ENCODE data around the gene NFKBIZ.
A peak's percentile ranks its signal among the peaks of the same experiment; 100 is the strongest.

The NFKBIZ gene

DNA sequence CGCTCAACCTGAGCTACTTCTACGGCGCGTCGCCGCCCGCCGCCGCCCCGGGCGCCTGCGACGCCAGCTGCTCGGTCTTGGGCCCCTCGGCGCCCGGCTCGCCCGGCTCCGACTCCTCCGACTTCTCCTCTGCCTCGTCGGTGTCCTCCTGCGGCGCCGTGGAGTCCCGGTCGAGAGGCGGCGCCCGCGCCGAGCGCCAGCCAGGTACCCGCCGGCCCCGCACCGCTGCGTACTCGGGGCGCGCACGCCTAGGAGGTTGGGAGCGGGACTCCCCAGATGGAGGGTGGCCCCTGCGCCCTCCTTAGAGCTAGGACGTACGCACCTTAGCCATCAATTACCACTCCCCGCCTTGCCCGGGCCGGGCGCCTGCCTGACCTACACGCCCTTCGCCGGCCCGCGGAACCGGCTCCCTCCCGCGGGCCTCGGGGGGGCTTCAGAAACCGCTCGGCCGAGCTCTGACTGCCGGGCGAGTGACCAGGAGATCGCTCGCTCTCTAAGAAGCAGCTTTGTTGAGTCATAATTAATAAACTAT lies 466 bp downstream of the NFKBIZ start:
- Histone ChIP-seq H3K36me3 (ENCODE audit: control insufficient read depth in 5 of 5, insufficient read depth in 5 of 5, low read length in 5 of 5) (peaks cover 23 to 32% (median 31%) of the 10 kb centered on the region in 5 donors), H3K4me1 (ENCODE audit: control insufficient read depth in 5 of 5, insufficient read depth in 5 of 5, low read length in 5 of 5) (peaks cover 0 to 25% (median 18%) of the 10 kb centered on the region in 5 donors), H3K27me3 (ENCODE audit: control insufficient read depth in 5 of 5, insufficient read depth in 4 of 5, low read length in 5 of 5) (no peaks in the 10 kb centered on the region), H3K4me3 (ENCODE audit: low read depth in 1 of 5, low read length in 5 of 5) (peak overlapping the region; percentile 90 to 98 (median 96)), H3K9me3 (ENCODE audit: control insufficient read depth in 5 of 5, low read length in 5 of 5) (no peaks in the 10 kb centered on the region), H3K9ac (ENCODE audit: low read length in 5 of 5) (peak overlapping the region; percentile 83 to 99 (median 97)), H3K27ac (ENCODE audit: low read depth, low read length) (peak overlapping the region; percentile 97)

DNA sequence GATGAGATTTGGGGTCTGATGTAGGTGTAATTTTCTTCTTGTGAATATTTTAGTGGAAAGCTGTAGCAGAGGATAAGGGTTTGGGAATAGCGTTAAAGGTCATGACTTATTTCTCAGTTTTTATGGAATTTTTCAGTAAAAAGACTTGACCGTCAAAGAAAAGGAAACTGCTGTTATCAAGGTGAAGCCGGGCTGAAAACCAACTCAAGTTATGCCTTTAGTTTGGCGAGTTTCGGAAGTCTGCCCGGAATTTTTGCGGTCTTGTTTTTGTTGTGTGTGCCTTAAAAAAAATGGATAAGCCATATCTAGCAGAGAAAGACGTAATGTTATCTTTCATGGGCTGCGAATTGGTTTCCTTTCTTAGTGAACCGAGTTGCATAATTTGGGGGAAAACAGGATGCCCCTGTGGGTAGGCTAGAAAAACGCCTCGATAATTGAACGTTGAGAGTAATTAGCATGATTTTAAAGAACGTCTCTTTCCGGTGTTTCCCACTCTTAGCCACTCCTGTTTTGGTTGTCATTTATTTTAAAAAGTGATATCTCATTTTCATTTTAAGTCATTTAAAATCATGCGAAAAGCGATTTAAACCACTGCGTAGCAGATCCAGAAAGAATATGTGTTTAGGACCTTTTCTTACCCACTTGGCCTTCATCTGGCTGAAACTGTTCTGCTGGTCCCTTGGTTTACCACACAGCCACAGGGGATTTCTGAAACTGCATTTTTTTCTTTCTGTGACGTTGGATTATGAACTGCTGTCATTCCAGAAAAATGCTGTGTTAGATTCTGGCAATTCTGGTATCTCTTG lies 1.1 kb downstream of the NFKBIZ start:
- peak overlapping the region; percentile 97 for H3K27ac ChIP-seq (ENCODE audit: low read depth, low read length)
- no peaks in the 10 kb centered on the region for H3K9me3 ChIP-seq (ENCODE audit: control insufficient read depth in 5 of 5, low read length in 5 of 5)
- H3K27me3 ChIP-seq (ENCODE audit: control insufficient read depth in 5 of 5, insufficient read depth in 4 of 5, low read length in 5 of 5): no peaks in the 10 kb centered on the region
- H3K9ac ChIP-seq (ENCODE audit: low read length in 5 of 5): peak overlapping the region; percentile 83 to 99 (median 97)
- H3K4me1 ChIP-seq (ENCODE audit: control insufficient read depth in 5 of 5, insufficient read depth in 5 of 5, low read length in 5 of 5): peaks cover 0 to 25% (median 18%) of the 10 kb centered on the region in 5 donors
- peaks cover 28 to 39% (median 38%) of the 10 kb centered on the region in 5 donors for H3K36me3 ChIP-seq (ENCODE audit: control insufficient read depth in 5 of 5, insufficient read depth in 5 of 5, low read length in 5 of 5)
- H3K4me3 ChIP-seq (ENCODE audit: low read depth in 1 of 5, low read length in 5 of 5): peak overlapping the region; percentile 90 to 98 (median 96)

GRCh38 chr3:101851072-101851770 lies 1.9 kb downstream of the NFKBIZ start:
- Histone ChIP-seq H3K36me3 (ENCODE audit: control insufficient read depth in 5 of 5, insufficient read depth in 5 of 5, low read length in 5 of 5) (peaks cover 32 to 45% (median 44%) of the 10 kb centered on the region in 5 donors), H3K27ac (ENCODE audit: low read depth, low read length) (peak overlapping the region; percentile 97), H3K9me3 (ENCODE audit: control insufficient read depth in 5 of 5, low read length in 5 of 5) (no peaks in the 10 kb centered on the region), H3K4me1 (ENCODE audit: control insufficient read depth in 5 of 5, insufficient read depth in 5 of 5, low read length in 5 of 5) (peaks cover 0 to 25% (median 18%) of the 10 kb centered on the region in 5 donors), H3K4me3 (ENCODE audit: low read depth in 1 of 5, low read length in 5 of 5) (peak overlapping the region; percentile 90 to 98 (median 96)), H3K27me3 (ENCODE audit: control insufficient read depth in 5 of 5, insufficient read depth in 4 of 5, low read length in 5 of 5) (no peaks in the 10 kb centered on the region), H3K9ac (ENCODE audit: low read length in 5 of 5) (peak overlapping the region; percentile 83 to 99 (median 97))

DNA sequence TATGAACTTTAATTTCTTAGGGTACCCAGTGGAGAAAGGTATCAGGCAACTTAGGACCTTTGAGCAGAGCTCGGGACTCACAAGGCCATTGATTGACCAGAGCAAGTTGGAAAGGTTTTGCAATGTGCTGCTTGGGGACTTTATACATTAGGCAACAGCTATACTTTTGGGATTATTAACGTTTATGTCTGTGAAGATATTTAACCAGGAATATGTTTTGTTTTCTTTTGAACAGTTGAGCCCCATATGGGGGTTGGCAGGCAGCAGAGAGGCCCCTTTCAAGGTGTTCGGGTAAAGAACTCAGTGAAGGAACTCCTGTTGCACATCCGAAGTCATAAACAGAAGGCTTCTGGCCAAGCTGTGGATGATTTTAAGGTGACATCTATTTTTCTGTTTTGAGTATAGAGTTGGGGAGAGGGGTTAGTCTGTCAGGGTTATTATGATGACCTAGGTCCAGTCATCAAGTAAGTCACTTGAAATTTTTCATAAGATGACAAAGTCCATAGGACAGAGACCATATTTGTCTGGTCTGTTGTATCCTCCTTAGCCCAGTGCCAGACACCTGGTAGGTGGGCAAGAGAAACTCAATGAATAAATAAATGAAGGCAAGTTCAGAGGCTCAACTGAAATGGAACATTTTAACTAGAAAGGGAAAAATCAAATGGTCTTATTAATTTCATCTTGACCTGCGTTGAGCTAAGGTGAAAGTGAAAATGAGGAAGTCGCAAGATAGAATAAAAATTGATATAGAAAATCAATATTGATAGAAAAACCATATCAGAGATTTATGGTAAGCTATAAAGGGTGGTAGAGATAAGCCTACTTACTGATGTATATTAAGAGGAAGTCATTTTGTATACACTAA lies 2.8 kb downstream of the NFKBIZ start:
- H3K4me3 ChIP-seq (ENCODE audit: low read depth in 1 of 5, low read length in 5 of 5): peak overlapping the region; percentile 90 to 98 (median 96)
- H3K36me3 ChIP-seq (ENCODE audit: control insufficient read depth in 5 of 5, insufficient read depth in 5 of 5, low read length in 5 of 5): peaks cover 38 to 54% (median 52%) of the 10 kb centered on the region in 5 donors
- peaks cover 0 to 25% (median 18%) of the 10 kb centered on the region in 5 donors for H3K4me1 ChIP-seq (ENCODE audit: control insufficient read depth in 5 of 5, insufficient read depth in 5 of 5, low read length in 5 of 5)
- H3K27me3 ChIP-seq (ENCODE audit: control insufficient read depth in 5 of 5, insufficient read depth in 4 of 5, low read length in 5 of 5): no peaks in the 10 kb centered on the region
- H3K9me3 ChIP-seq (ENCODE audit: control insufficient read depth in 5 of 5, low read length in 5 of 5): no peaks in the 10 kb centered on the region
- H3K27ac ChIP-seq (ENCODE audit: low read depth, low read length): peak overlapping the region; percentile 97
- H3K9ac ChIP-seq (ENCODE audit: low read length in 5 of 5): peak overlapping the region; percentile 6 to 95 (median 54)

DNA sequence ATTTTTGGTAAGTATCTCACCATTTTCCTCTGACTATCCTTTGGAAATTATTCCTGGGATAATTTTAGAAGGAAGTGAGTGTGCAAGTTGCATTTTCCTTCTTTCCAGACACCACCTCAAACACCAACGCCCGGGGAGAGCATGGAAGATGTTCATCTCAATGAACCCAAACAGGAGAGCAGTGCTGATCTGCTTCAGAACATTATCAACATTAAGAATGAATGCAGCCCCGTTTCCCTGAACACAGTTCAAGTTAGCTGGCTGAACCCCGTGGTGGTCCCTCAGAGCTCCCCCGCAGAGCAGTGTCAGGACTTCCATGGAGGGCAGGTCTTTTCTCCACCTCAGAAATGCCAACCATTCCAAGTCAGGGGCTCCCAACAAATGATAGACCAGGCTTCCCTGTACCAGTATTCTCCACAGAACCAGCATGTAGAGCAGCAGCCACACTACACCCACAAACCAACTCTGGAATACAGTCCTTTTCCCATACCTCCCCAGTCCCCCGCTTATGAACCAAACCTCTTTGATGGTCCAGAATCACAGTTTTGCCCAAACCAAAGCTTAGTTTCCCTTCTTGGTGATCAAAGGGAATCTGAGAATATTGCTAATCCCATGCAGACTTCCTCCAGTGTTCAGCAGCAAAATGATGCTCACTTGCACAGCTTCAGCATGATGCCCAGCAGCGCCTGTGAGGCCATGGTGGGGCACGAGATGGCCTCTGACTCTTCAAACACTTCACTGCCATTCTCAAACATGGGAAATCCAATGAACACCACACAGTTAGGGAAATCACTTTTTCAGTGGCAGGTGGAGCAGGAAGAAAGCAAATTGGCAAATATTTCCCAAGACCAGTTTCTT lies 3.9 kb downstream of the NFKBIZ start:
- Histone ChIP-seq H3K9me3 (ENCODE audit: control insufficient read depth in 5 of 5, low read length in 5 of 5) (no peaks in the 10 kb centered on the region), H3K27ac (ENCODE audit: low read depth, low read length) (no peak overlapping the region), H3K4me1 (ENCODE audit: control insufficient read depth in 5 of 5, insufficient read depth in 5 of 5, low read length in 5 of 5) (peaks cover 0 to 26% (median 18%) of the 10 kb centered on the region in 5 donors), H3K4me3 (ENCODE audit: low read depth in 1 of 5, low read length in 5 of 5) (no peak overlapping the region), H3K36me3 (ENCODE audit: control insufficient read depth in 5 of 5, insufficient read depth in 5 of 5, low read length in 5 of 5) (peaks cover 46 to 65% (median 61%) of the 10 kb centered on the region in 5 donors), H3K9ac (ENCODE audit: low read length in 5 of 5) (peak overlapping the region in 1 of 5 donors; percentile 19), H3K27me3 (ENCODE audit: control insufficient read depth in 5 of 5, insufficient read depth in 4 of 5, low read length in 5 of 5) (no peaks in the 10 kb centered on the region)

DNA sequence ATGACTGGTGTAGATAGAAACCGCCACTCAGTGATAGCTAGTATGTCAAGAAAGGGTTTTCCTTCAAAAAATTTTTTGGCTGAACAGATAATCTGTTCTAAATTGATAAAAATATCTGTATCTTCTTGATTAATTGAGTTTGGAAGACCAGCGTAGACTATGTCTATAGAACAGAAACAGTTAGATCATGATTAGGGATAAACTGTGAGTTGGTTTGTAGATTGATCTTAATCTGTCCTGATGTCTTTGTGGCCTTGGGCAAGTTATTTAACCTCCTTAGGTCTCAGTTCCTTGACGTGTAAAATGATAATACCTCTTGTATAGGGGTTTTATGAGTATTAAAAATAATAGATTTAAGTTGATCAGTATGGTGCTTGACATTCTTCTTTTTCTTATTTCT lies 4.7 kb downstream of the NFKBIZ start:
- Histone ChIP-seq H3K9ac (ENCODE audit: low read length in 5 of 5) (no peak overlapping the region), H3K9me3 (ENCODE audit: control insufficient read depth in 5 of 5, low read length in 5 of 5) (no peaks in the 10 kb centered on the region), H3K36me3 (ENCODE audit: control insufficient read depth in 5 of 5, insufficient read depth in 5 of 5, low read length in 5 of 5) (peaks cover 54 to 73% (median 69%) of the 10 kb centered on the region in 5 donors), H3K4me3 (ENCODE audit: low read depth in 1 of 5, low read length in 5 of 5) (no peak overlapping the region), H3K4me1 (ENCODE audit: control insufficient read depth in 5 of 5, insufficient read depth in 5 of 5, low read length in 5 of 5) (peaks cover 0 to 25% (median 13%) of the 10 kb centered on the region in 5 donors), H3K27me3 (ENCODE audit: control insufficient read depth in 5 of 5, insufficient read depth in 4 of 5, low read length in 5 of 5) (no peaks in the 10 kb centered on the region), H3K27ac (ENCODE audit: low read depth, low read length) (no peak overlapping the region)

- no peak overlapping the region for H3K4me3 ChIP-seq (ENCODE audit: low read depth in 1 of 5, low read length in 5 of 5)
- H3K36me3 ChIP-seq (ENCODE audit: control insufficient read depth in 5 of 5, insufficient read depth in 5 of 5, low read length in 5 of 5): peaks cover 62 to 81% (median 77%) of the 10 kb centered on the region in 5 donors
- no peak overlapping the region for H3K9ac ChIP-seq (ENCODE audit: low read length in 5 of 5)
- H3K4me1 ChIP-seq (ENCODE audit: control insufficient read depth in 5 of 5, insufficient read depth in 5 of 5, low read length in 5 of 5): peaks cover 0 to 25% (median 13%) of the 10 kb centered on the region in 5 donors
- H3K9me3 ChIP-seq (ENCODE audit: control insufficient read depth in 5 of 5, low read length in 5 of 5): no peaks in the 10 kb centered on the region
- H3K27me3 ChIP-seq (ENCODE audit: control insufficient read depth in 5 of 5, insufficient read depth in 4 of 5, low read length in 5 of 5): no peaks in the 10 kb centered on the region
- no peak overlapping the region for H3K27ac ChIP-seq (ENCODE audit: low read depth, low read length)
These were observed 5.4 kb downstream of the NFKBIZ start for GRCh38 chr3:101854608-101855304.

- Histone ChIP-seq H3K4me3 (ENCODE audit: low read depth in 1 of 5, low read length in 5 of 5) (no peak overlapping the region), H3K4me1 (ENCODE audit: control insufficient read depth in 5 of 5, insufficient read depth in 5 of 5, low read length in 5 of 5) (peaks cover 0 to 14% (median 4%) of the 10 kb centered on the region in 5 donors), H3K9ac (ENCODE audit: low read length in 5 of 5) (no peak overlapping the region), H3K9me3 (ENCODE audit: control insufficient read depth in 5 of 5, low read length in 5 of 5) (no peaks in the 10 kb centered on the region), H3K36me3 (ENCODE audit: control insufficient read depth in 5 of 5, insufficient read depth in 5 of 5, low read length in 5 of 5) (peaks cover 78 to 97% (median 93%) of the 10 kb centered on the region in 5 donors), H3K27ac (ENCODE audit: low read depth, low read length) (no peak overlapping the region), H3K27me3 (ENCODE audit: control insufficient read depth in 5 of 5, insufficient read depth in 4 of 5, low read length in 5 of 5) (no peaks in the 10 kb centered on the region)
These were observed 8.0 kb downstream of the NFKBIZ start for GRCh38 chr3:101857301-101857741.

Measured in subcutaneous abdominal adipose tissue (tissue), 5 donors.